Measurements from ENCODE around the gene VTI1A.

DNA sequence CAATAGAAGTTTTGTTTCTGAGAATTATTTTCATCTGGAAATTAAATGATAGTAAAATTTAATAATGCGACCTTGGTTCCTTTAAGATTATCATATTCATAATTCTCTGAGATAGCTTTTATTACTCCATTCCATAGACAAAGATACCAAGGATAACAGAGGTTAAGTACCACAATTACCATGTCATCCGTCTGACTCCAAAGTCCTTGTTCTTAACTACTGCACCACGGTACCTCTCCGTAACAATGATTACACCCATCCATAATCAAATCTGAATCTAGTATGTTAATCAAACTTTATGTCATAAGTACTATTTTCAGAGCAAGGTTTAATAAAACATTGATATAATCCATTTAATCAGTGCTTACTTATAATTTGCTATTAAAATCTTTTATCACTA lies 8.7 kb upstream of the VTI1A start:
- TF ChIP-seq, protein P1, sequence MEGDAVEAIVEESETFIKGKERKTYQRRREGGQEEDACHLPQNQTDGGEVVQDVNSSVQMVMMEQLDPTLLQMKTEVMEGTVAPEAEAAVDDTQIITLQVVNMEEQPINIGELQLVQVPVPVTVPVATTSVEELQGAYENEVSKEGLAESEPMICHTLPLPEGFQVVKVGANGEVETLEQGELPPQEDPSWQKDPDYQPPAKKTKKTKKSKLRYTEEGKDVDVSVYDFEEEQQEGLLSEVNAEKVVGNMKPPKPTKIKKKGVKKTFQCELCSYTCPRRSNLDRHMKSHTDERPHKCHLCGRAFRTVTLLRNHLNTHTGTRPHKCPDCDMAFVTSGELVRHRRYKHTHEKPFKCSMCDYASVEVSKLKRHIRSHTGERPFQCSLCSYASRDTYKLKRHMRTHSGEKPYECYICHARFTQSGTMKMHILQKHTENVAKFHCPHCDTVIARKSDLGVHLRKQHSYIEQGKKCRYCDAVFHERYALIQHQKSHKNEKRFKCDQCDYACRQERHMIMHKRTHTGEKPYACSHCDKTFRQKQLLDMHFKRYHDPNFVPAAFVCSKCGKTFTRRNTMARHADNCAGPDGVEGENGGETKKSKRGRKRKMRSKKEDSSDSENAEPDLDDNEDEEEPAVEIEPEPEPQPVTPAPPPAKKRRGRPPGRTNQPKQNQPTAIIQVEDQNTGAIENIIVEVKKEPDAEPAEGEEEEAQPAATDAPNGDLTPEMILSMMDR (IDR thresholded peaks at IDR 0.05) = no peak
- no peak for TF ChIP-seq POLR2A (IDR thresholded peaks at IDR 0.05)
- no peak for TF ChIP-seq EP300 (IDR thresholded peaks at IDR 0.05)

Measured in ovary (tissue), 3 donors.